Measurements from ENCODE around the gene SEL1L3.

SEL1L3 gene

DNA sequence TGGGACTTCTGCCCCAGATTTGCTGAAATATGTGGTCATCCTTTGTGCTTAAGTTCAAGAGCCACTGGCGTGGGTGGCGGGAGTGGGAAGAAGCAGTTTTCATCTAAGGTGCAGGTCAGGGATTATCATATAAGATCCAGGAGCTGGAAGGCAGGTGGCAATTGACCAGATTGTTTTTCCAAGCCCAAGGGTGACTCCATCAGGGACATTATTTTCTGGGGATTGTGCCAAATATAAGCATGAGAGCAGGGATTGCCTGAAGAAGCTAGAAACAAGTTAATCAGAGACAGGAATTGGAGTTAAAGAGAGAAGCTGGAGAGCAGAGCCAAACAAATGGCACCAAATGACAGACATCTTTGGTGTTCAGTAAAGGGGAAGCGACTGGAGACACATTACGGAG is 19.4 kb upstream of the SEL1L3 start:
- no peaks in the 10 kb centered on the region for H4K20me1 ChIP-seq (ENCODE audit: insufficient read depth, low read length)
- H3K9me3 ChIP-seq (ENCODE audit: insufficient read depth, low read length) = no peaks in the 10 kb centered on the region
- H3K79me2 ChIP-seq (ENCODE audit: low read length) = no peaks in the 10 kb centered on the region
- no peaks in the 10 kb centered on the region for H3K27me3 ChIP-seq (ENCODE audit: low read depth, low read length)
- H3K27ac ChIP-seq (ENCODE audit: low read length) = no peak overlapping the region
- no peak overlapping the region for H2AFZ ChIP-seq (ENCODE audit: low read depth, low read length)
- H3K4me1 ChIP-seq (ENCODE audit: low read length) = peaks cover 55% of the 10 kb centered on the region
- H3K9ac ChIP-seq (ENCODE audit: low read length) = no peak overlapping the region
- TF ChIP-seq EZH2phosphoT487 (IDR thresholded peaks at IDR 0.05; ENCODE audit: low read depth) = no peak
- TF ChIP-seq, protein P1, sequence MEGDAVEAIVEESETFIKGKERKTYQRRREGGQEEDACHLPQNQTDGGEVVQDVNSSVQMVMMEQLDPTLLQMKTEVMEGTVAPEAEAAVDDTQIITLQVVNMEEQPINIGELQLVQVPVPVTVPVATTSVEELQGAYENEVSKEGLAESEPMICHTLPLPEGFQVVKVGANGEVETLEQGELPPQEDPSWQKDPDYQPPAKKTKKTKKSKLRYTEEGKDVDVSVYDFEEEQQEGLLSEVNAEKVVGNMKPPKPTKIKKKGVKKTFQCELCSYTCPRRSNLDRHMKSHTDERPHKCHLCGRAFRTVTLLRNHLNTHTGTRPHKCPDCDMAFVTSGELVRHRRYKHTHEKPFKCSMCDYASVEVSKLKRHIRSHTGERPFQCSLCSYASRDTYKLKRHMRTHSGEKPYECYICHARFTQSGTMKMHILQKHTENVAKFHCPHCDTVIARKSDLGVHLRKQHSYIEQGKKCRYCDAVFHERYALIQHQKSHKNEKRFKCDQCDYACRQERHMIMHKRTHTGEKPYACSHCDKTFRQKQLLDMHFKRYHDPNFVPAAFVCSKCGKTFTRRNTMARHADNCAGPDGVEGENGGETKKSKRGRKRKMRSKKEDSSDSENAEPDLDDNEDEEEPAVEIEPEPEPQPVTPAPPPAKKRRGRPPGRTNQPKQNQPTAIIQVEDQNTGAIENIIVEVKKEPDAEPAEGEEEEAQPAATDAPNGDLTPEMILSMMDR (IDR thresholded peaks at IDR 0.05; ENCODE audit: low read depth, low read length) = no peak
- H3K4me3 ChIP-seq (ENCODE audit: low read length) = no peak overlapping the region
- H3K4me2 ChIP-seq (ENCODE audit: low read length) = no peak overlapping the region
- no peaks in the 10 kb centered on the region for H3K36me3 ChIP-seq (replicated peaks; ENCODE audit: low read depth, low read length)

DNA sequence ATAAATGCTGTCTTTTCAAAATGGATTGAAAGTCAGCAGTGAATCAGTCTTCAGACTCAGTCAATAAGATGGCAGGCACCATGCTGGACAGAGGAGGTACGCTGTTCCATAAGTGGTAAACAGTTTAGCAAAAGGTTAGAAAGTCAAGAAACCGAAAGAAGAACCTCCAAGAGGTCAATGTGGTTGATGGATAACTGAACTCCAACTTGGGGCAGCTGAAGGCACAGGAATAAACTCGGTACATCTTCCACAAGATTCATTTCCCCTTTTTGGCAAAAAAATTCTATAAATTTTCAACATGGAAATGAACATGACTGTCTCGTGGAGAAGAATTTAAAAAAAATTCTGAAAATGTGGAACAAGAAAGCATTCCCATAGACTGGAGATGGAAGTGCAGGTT is 18.4 kb upstream of the SEL1L3 start:
- H3K4me1 ChIP-seq (ENCODE audit: low read length) = peaks cover 65% of the 10 kb centered on the region
- H3K27ac ChIP-seq (ENCODE audit: low read length) = peak overlapping the region; percentile 97
- no peaks in the 10 kb centered on the region for H4K20me1 ChIP-seq (ENCODE audit: insufficient read depth, low read length)
- H3K79me2 ChIP-seq (ENCODE audit: low read length) = no peaks in the 10 kb centered on the region
- H3K4me3 ChIP-seq (ENCODE audit: low read length) = peak overlapping the region; percentile 13; the same call in 1 of the 2 replicates
- H3K9ac ChIP-seq (ENCODE audit: low read length) = peak overlapping the region; percentile 36
- no peaks in the 10 kb centered on the region for H3K27me3 ChIP-seq (ENCODE audit: low read depth, low read length)
- H3K4me2 ChIP-seq (ENCODE audit: low read length) = peak overlapping the region; percentile 69
- TF ChIP-seq EZH2phosphoT487 (IDR thresholded peaks at IDR 0.05; ENCODE audit: low read depth) = no peak
- TF ChIP-seq, protein P1 (IDR thresholded peaks at IDR 0.05; ENCODE audit: low read depth, low read length) = no peak
- no peak overlapping the region for H2AFZ ChIP-seq (ENCODE audit: low read depth, low read length)
- no peaks in the 10 kb centered on the region for H3K36me3 ChIP-seq (replicated peaks; ENCODE audit: low read depth, low read length)
- H3K9me3 ChIP-seq (ENCODE audit: insufficient read depth, low read length) = no peaks in the 10 kb centered on the region

- peak overlapping the region; percentile 97 for H3K27ac ChIP-seq (ENCODE audit: low read length)
- H3K4me2 ChIP-seq (ENCODE audit: low read length) = peak overlapping the region; percentile 69
These were observed 17.3 kb upstream of the SEL1L3 start for GRCh38 chr4:25879991-25880651.

GRCh38 chr4:25879587-25879986 is 16.8 kb upstream of the SEL1L3 start:
- no peak for TF ChIP-seq EZH2phosphoT487 (IDR thresholded peaks at IDR 0.05; ENCODE audit: low read depth)
- TF ChIP-seq, protein P1 (IDR thresholded peaks at IDR 0.05; ENCODE audit: low read depth, low read length) = no peak
- no peak overlapping the region for H2AFZ ChIP-seq (ENCODE audit: low read depth, low read length)
- H3K79me2 ChIP-seq (ENCODE audit: low read length) = no peaks in the 10 kb centered on the region
- peak overlapping the region; percentile 64 for H3K9ac ChIP-seq (ENCODE audit: low read length)
- H3K4me2 ChIP-seq (ENCODE audit: low read length) = peak overlapping the region; percentile 69
- no peaks in the 10 kb centered on the region for H3K36me3 ChIP-seq (replicated peaks; ENCODE audit: low read depth, low read length)
- H3K27ac ChIP-seq (ENCODE audit: low read length) = peak overlapping the region; percentile 97
- no peaks in the 10 kb centered on the region for H3K27me3 ChIP-seq (ENCODE audit: low read depth, low read length)
- peak overlapping the region; percentile 27 for H3K4me3 ChIP-seq (ENCODE audit: low read length)
- H4K20me1 ChIP-seq (ENCODE audit: insufficient read depth, low read length) = no peaks in the 10 kb centered on the region
- H3K9me3 ChIP-seq (ENCODE audit: insufficient read depth, low read length) = no peaks in the 10 kb centered on the region
- H3K4me1 ChIP-seq (ENCODE audit: low read length) = peaks cover 79% of the 10 kb centered on the region

More at GRCh38 chr4:25879991-25880651, 17.3 kb upstream of the SEL1L3 start:
- Histone ChIP-seq H3K4me3 (ENCODE audit: low read length) (peak overlapping the region; percentile 27), H3K9ac (ENCODE audit: low read length) (peak overlapping the region; percentile 64), H4K20me1 (ENCODE audit: insufficient read depth, low read length) (no peaks in the 10 kb centered on the region), H3K4me1 (ENCODE audit: low read length) (peaks cover 74% of the 10 kb centered on the region), H3K9me3 (ENCODE audit: insufficient read depth, low read length) (no peaks in the 10 kb centered on the region), H2AFZ (ENCODE audit: low read depth, low read length) (no peak overlapping the region), H3K27me3 (ENCODE audit: low read depth, low read length) (no peaks in the 10 kb centered on the region), H3K79me2 (ENCODE audit: low read length) (no peaks in the 10 kb centered on the region), H3K36me3 (replicated peaks; ENCODE audit: low read depth, low read length) (no peaks in the 10 kb centered on the region)
- TF ChIP-seq EZH2phosphoT487 (IDR thresholded peaks at IDR 0.05; ENCODE audit: low read depth) = no peak
- TF ChIP-seq, protein P1 (IDR thresholded peaks at IDR 0.05; ENCODE audit: low read depth, low read length) = no peak
